RWPE1 (cell line): ENCODE measurements around the gene KCNJ15.
A peak's percentile ranks its signal among the peaks of the same experiment; 100 is the strongest.

ENCODE experiments used
- CTCF ChIA-PET: fragments of 350-600 bp; sonication (Branson Sonifier 250); formaldehyde crosslinking; extraction: SDS; loops from one replicate; lab custom pipeline; 2021; lab: Yijun Ruan, JAX
- POLR2A ChIA-PET: fragments of 400-600 bp; formaldehyde crosslinking; extraction: SDS; loops from one replicate; lab custom pipeline; 2020; ENCODE audit warnings: antibody characterized with exemption; ENCODE audit not compliant: low non-redundant PET; lab: Yijun Ruan, JAX
- DNase-seq: peaks from one replicate; pipeline ENCODE4 v3.0.0; 2012; ENCODE audit warnings: low spot score
- H3K27ac ChIP-seq: fragments of 450-650 bp; 2 replicates; pipeline ENCODE4 v1.5.1; 2017
- TF ChIP-seq, protein P1 (sequence below): fragments of 450-650 bp; conservative IDR thresholded peaks from 2 replicates; pipeline ENCODE4 v1.5.1; 2017; ENCODE audit warnings: low read depth, mild to moderate bottlenecking

Gene KCNJ15

DNA sequence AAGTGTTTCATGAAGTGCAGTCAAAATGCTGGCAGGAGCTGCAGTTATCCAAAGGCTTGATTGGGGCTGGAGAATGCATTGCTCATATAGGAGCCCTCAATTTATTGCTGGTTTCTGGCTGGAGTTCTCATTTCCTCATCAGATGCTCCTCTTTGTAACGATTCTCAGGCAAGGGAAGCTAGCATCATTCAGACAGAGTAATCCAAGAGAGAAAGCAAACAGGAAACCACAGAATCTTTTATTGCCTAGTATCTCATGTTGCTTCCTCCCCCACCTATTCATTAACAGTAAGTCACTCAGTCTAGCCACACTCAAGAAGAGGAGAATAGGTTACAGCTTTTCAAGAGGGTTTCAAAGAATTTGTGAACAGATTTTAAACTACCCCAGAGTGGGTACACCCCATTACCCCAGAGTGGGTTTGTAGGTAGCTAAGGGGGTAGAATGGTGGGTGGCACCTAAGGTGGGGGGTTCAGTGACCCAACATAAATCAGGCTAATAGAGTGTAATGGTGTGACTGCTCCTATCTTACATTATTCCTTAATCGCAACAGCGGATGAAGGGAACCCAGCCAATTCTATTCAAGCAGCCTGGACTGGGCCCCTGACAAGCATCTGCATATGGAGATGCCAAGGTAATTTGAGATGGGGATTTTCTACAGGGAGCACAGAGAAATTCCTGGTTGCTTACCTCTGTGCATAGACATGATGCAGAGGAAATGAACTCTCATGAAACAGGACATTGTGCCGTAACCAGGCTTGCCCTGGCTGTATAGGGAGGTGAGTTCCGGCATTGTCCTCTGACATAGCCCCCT lies 67.1 kb downstream of the KCNJ15 start:
- TF ChIP-seq, protein P1, sequence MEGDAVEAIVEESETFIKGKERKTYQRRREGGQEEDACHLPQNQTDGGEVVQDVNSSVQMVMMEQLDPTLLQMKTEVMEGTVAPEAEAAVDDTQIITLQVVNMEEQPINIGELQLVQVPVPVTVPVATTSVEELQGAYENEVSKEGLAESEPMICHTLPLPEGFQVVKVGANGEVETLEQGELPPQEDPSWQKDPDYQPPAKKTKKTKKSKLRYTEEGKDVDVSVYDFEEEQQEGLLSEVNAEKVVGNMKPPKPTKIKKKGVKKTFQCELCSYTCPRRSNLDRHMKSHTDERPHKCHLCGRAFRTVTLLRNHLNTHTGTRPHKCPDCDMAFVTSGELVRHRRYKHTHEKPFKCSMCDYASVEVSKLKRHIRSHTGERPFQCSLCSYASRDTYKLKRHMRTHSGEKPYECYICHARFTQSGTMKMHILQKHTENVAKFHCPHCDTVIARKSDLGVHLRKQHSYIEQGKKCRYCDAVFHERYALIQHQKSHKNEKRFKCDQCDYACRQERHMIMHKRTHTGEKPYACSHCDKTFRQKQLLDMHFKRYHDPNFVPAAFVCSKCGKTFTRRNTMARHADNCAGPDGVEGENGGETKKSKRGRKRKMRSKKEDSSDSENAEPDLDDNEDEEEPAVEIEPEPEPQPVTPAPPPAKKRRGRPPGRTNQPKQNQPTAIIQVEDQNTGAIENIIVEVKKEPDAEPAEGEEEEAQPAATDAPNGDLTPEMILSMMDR: no peak
- ChIA-PET POLR2A (no interaction called here), CTCF (interaction anchor here (0.9 kb wide), 1 partner anchor 13 kb away, joined by 3 read pairs; no protein-coding TSS in a partner anchor)
- DNase-seq: peak; percentile 55
- peak overlapping the region; percentile 80 for H3K27ac ChIP-seq

DNA sequence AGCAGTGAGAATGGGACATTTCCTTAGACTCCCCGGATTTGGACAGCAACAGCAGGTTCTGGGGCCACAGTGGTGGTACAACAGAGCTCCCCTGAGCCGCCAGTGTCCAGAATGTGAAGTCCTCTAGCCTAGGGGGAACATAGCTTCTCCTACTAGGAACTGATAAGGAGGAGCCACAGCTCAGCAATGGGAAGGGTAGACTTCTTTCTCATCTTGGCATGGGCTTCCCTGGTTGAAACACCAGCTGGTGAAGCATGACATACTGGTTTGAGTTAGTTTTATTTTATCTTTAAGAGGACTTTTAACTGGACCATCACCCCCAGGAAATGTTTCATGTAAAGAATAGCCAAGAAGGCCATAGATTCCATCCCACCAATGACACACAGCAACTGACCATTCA lies 68.4 kb downstream of the KCNJ15 start:
- peak overlapping the region; percentile 80; the same call in 1 of the 2 replicates for H3K27ac ChIP-seq
- TF ChIP-seq, protein P1: no peak
- DNase-seq: no peak
- POLR2A ChIA-PET: no interaction called here
- CTCF ChIA-PET: interaction anchor here (0.6 kb wide), 1 partner anchor 155 kb away, joined by 3 read pairs; no protein-coding TSS in a partner anchor

DNA sequence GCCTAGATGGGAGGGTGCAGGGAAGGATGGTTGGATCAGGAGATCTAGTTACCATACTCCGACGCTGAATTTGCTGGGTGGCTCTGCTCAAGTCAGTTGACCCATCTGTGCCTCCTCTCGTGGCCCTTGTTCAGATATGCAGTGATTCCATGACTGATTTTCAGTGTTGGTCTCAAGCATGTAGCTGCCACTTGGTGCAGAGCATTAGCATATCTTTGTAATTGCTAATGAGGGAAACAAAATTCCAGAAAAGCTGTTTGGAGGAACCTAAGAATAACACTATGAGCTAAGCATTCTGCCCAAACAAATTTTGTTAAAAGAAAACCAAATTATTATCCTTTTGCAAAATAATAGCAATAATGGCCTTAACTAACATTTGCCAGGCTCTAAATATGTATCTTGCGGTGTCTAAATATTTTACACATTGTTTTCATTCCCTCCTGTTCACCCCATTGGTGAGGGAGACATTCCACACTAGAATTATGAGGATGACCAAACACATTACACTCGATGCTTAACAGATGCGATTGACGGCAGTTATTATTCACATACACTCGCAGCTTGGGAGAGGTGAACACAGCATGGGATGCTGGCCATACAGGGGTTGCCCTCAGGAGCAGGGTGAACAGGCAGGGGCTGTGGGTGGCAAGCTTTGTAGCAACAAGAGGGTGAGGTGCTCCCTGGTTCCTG lies 69.1 kb downstream of the KCNJ15 start:
- CTCF ChIA-PET: interaction anchor here (0.6 kb wide), 1 partner anchor 33 kb away, joined by 3 read pairs; no protein-coding TSS in a partner anchor

GRCh38 chr21:38326429-38326828 lies 69.6 kb downstream of the KCNJ15 start:
- ChIA-PET POLR2A (no interaction called here), CTCF (interaction anchor here (0.6 kb wide), 1 partner anchor 34 kb away, joined by 3 read pairs; no protein-coding TSS in a partner anchor)
- TF ChIP-seq, protein P1: no peak
- no peak for DNase-seq
- H3K27ac ChIP-seq: no peak overlapping the region

More for the DNA sequence above, 69.1 kb downstream of the KCNJ15 start:
- POLR2A ChIA-PET: no interaction called here
- H3K27ac ChIP-seq: peak overlapping the region; percentile 80; the same call in 1 of the 2 replicates
- TF ChIP-seq, protein P1: no peak
- DNase-seq: no peak

- CTCF ChIA-PET: no interaction called here
- H3K27ac ChIP-seq: peak overlapping the region; percentile 34; the same call in 1 of the 2 replicates
- POLR2A ChIA-PET: no interaction called here
Observed at GRCh38 chr21:38326899-38327298, 70.1 kb downstream of the KCNJ15 start.

DNA sequence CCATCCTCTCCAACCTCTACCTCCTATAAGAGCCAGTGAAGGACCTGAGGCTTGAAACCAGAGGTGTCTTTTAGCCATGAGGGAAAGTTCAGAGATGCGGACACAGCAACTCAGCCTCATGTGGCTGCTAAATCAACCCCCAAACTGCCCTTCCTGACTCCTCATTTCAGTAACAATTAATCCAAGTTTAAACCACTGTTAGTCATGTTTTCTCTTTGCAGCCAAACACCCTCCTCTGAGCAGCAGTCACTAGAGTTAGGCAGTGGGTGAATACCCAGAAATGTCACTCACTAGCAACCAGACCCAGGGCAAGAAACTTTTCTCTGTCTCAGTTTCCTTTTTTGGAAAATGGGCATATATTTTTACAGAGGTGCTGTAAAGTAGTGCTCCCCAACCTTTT lies 71.2 kb downstream of the KCNJ15 start:
- CTCF ChIA-PET: interaction anchor here (0.6 to 0.9 kb wide), 2 partner anchors 201 to 532 kb away, joined by 3 read pairs; no protein-coding TSS in a partner anchor
- no peak for DNase-seq

More at GRCh38 chr21:38326899-38327298, 70.1 kb downstream of the KCNJ15 start:
- no peak for DNase-seq
- TF ChIP-seq, protein P1: no peak

More for the DNA sequence above, 71.2 kb downstream of the KCNJ15 start:
- POLR2A ChIA-PET: no interaction called here
- TF ChIP-seq, protein P1: no peak
- no peak overlapping the region for H3K27ac ChIP-seq
